ENCODE data around the gene CLEC2D. TPM values are rescaled to one million over a fixed set of nuclear protein-coding genes. Genes with fewer than 3 reads are reported as not detected.
"Not testable (repeated sequence)": the region's sequence is repeated elsewhere in the genome, so short reads cannot be mapped to it uniquely, and the experiment has no call there.

The CLEC2D gene
- total RNA-seq, 1 donor: 9.4 TPM

GRCh38 chr12:9708853-9709252 lies 39.3 kb downstream of the CLEC2D start:
- no peak overlapping the region for H3K4me2 ChIP-seq (ENCODE audit: insufficient read depth, low read length)
- DNase-seq (ENCODE audit: insufficient read length, low spot score, missing footprints): no peak
- no peak overlapping the region for H3K27ac ChIP-seq (ENCODE audit: low read depth, low read length)
- no peaks in the 10 kb centered on the region for H3K4me1 ChIP-seq (ENCODE audit: insufficient read depth, low read length)
- no peaks in the 10 kb centered on the region for H3K36me3 ChIP-seq (ENCODE audit: insufficient read depth, low read length)
- no peaks in the 10 kb centered on the region for H3K27me3 ChIP-seq (ENCODE audit: insufficient read depth, low read length)
- no peaks in the 10 kb centered on the region for H3K79me2 ChIP-seq (ENCODE audit: insufficient read depth, low read length)
- TF ChIP-seq CTCF (IDR thresholded peaks at IDR 0.05; ENCODE audit: extremely low read depth, low read depth, low read length): no peak
- H3K4me3 ChIP-seq (ENCODE audit: insufficient read depth, low read length): no peak overlapping the region
- no peaks in the 10 kb centered on the region for H3K9me3 ChIP-seq (ENCODE audit: low read depth, low read length)
- no peak overlapping the region for H2AFZ ChIP-seq (ENCODE audit: low read length)
- no peaks in the 10 kb centered on the region for H4K20me1 ChIP-seq (ENCODE audit: insufficient read depth, low read length)

GRCh38 chr12:9710584-9711375 lies 41.3 kb downstream of the CLEC2D start:
- Histone ChIP-seq H2AFZ (ENCODE audit: low read length) (no peak overlapping the region), H3K27me3 (ENCODE audit: insufficient read depth, low read length) (no peaks in the 10 kb centered on the region), H3K36me3 (ENCODE audit: insufficient read depth, low read length) (no peaks in the 10 kb centered on the region), H4K20me1 (ENCODE audit: insufficient read depth, low read length) (no peaks in the 10 kb centered on the region), H3K27ac (ENCODE audit: low read depth, low read length) (no peak overlapping the region), H3K79me2 (ENCODE audit: insufficient read depth, low read length) (no peaks in the 10 kb centered on the region), H3K9me3 (ENCODE audit: low read depth, low read length) (no peaks in the 10 kb centered on the region), H3K4me3 (ENCODE audit: insufficient read depth, low read length) (no peak overlapping the region), H3K4me1 (ENCODE audit: insufficient read depth, low read length) (no peaks in the 10 kb centered on the region), H3K4me2 (ENCODE audit: insufficient read depth, low read length) (no peak overlapping the region)
- DNase-seq (ENCODE audit: insufficient read length, low spot score, missing footprints): no peak
- no peak for TF ChIP-seq CTCF (IDR thresholded peaks at IDR 0.05; ENCODE audit: extremely low read depth, low read depth, low read length)

- H3K4me3 ChIP-seq (ENCODE audit: insufficient read depth, low read length): no peak overlapping the region
- H3K4me1 ChIP-seq (ENCODE audit: insufficient read depth, low read length): no peaks in the 10 kb centered on the region
- H3K9me3 ChIP-seq (ENCODE audit: low read depth, low read length): no peaks in the 10 kb centered on the region
- H2AFZ ChIP-seq (ENCODE audit: low read length): no peak overlapping the region
- H3K27me3 ChIP-seq (ENCODE audit: insufficient read depth, low read length): no peaks in the 10 kb centered on the region
- no peak for DNase-seq (ENCODE audit: insufficient read length, low spot score, missing footprints)
- H4K20me1 ChIP-seq (ENCODE audit: insufficient read depth, low read length): no peaks in the 10 kb centered on the region
- H3K27ac ChIP-seq (ENCODE audit: low read depth, low read length): no peak overlapping the region
- no peaks in the 10 kb centered on the region for H3K79me2 ChIP-seq (ENCODE audit: insufficient read depth, low read length)
- TF ChIP-seq CTCF (IDR thresholded peaks at IDR 0.05; ENCODE audit: extremely low read depth, low read depth, low read length): no peak
- H3K36me3 ChIP-seq (ENCODE audit: insufficient read depth, low read length): no peaks in the 10 kb centered on the region
- H3K4me2 ChIP-seq (ENCODE audit: insufficient read depth, low read length): no peak overlapping the region
These were observed 42.2 kb downstream of the CLEC2D start for GRCh38 chr12:9711664-9712063.

- H3K4me3 ChIP-seq (ENCODE audit: insufficient read depth, low read length); H3K9me3 ChIP-seq (ENCODE audit: low read depth, low read length); H2AFZ ChIP-seq (ENCODE audit: low read length); H3K4me2 ChIP-seq (ENCODE audit: insufficient read depth, low read length); H3K36me3 ChIP-seq (ENCODE audit: insufficient read depth, low read length); DNase-seq (ENCODE audit: insufficient read length, low spot score, missing footprints); H3K79me2 ChIP-seq (ENCODE audit: insufficient read depth, low read length); H3K27ac ChIP-seq (ENCODE audit: low read depth, low read length); H3K27me3 ChIP-seq (ENCODE audit: insufficient read depth, low read length); H4K20me1 ChIP-seq (ENCODE audit: insufficient read depth, low read length); H3K4me1 ChIP-seq (ENCODE audit: insufficient read depth, low read length): not testable (repeated sequence)
These were observed 43.6 kb downstream of the CLEC2D start for GRCh38 chr12:9713032-9713558.
